ENCODE data around the gene CRELD2.

Gene CRELD2

DNA sequence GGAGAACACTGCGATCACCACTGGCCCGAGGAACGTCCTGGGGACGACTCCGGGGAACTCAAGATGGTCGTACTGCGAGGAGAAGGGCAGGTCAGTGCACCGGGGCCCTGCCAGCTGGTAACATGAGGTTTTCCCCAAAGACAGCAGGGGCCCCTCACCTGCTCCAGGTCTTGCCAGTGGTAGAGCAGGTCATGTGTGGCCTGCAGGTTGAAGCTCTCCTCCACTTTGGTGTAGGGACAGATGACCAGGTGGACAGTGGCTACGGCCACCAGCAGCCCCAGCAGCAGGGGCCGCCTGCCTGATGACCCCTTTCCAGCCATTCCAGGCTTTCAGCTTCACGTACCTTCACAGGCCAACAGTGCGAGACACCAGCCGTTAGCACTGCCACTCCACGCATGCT lies 5.0 kb upstream of the CRELD2 start:
- no peak for DNase-seq

DNA sequence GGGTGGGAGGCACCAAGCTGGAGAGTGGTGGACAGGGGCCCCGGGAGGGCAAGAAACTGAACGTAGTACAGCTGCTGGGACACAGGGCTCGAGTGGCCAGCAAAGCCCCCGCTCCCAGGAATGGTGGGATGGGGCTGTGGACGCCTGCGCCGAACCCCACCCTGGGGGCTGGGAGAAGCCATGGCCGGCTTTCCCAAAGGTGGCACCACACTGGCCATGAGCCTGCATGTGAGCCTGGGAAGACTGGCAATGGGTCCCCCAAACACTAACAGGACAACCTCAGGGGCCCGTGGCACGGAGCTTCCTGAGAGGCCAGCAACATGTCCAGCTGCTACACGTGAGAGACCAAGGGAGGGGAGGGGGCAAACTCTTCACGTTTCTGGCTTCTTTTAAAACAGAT lies 4.2 kb upstream of the CRELD2 start:
- no peak for DNase-seq

DNA sequence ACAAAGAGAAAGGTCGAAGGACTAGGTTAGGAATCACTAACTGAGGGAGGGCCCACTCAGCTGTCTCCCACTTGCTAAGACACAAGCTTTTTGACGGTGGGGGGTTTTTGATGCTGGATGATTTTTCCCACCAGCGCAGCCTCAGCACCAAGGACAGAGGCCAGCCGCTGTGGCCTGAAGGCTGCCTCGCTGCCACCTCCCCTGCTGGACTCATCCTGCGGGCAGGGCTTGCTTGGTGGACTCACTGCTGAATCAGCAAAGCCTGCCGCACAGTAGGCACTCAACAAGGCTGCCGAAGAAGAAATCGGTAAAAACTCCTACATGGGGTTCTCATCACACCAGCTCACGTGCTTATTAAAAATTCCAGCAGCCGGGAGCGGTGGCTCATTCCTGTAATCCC lies 2.8 kb upstream of the CRELD2 start:
- DNase-seq = no peak

DNA sequence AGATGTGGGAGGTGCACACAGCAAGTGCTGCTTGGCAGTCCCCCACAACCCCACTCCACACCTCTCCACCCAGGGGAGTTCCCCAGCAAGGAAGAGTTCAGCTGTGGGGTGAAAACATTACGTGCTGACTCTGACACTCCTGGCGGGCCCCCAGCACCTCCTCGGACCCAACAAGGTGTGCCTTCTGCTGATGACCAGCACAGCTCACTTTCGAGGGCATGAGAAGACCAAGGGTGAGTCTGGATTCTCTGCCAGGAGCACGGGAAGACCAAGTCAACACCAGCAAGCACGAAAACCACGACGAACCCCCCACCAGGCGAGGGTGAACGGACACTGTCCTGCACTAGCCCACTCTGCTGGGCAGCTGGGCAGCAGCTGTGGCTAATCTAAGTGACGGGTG lies 1.6 kb upstream of the CRELD2 start:
- DNase-seq = no peak

DNA sequence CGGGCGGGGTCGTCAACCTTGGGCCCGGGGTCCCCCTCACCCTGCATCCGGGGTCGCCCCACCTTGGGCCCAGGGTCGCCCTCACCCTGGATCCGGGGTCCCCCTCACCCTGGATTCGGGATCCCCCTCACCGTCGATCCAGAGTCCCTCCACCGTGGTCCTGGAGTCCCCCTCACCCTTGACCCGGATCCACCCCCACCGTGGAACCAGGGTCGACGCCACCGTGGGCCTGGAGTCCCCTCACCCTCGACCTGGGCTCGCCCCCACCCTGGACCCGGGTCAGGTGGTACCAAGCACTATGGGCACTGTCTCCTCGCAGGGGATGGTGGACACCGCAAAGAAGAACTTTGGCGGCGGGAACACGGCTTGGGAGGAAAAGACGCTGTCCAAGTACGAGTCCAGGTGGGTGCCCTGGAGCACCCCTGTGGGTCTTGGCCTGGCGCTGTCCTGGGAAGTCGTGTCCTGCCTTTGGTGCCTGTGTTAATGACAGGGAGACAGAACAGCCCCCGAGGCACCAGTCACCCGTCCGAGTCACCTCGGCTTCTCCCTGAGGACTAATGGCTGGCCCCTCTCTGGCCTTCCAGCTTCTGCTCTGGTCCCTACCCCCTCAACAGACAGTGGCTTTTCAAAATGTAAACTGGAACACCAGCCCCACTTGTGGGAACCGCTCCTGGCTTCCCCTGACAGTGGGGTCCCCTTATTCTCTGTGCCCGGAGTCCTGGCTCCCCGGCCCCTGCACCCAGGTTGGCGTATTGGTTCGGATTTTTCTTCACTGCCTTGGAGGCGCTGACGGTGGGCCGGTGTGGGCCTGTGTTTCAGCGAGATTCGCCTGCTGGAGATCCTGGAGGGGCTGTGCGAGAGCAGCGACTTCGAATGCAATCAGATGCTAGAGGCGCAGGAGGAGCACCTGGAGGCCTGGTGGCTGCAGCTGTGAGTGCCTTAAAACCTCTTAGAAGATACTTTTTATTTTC lies 762 bp downstream of the CRELD2 start:
- DNase-seq = no peak

DNA sequence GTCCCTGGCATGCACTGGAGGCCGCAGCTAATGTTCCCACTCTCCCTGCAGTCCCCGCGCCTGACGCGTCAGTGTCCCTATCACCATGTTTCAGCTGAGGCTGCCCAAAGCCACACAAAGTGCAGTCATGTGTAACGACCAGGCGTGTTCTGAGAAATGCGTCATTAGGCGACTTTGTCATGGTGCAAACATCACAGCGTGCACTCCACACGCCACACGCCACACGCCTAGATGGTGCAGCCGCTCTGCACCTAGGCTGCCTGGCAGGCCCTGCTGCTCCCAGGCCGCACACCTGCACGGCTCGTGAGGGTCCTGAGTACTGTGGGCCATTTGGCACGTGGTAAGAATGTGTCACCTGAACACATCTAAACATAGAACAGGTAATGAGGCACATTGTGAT lies 2.4 kb downstream of the CRELD2 start:
- no peak for DNase-seq

DNA sequence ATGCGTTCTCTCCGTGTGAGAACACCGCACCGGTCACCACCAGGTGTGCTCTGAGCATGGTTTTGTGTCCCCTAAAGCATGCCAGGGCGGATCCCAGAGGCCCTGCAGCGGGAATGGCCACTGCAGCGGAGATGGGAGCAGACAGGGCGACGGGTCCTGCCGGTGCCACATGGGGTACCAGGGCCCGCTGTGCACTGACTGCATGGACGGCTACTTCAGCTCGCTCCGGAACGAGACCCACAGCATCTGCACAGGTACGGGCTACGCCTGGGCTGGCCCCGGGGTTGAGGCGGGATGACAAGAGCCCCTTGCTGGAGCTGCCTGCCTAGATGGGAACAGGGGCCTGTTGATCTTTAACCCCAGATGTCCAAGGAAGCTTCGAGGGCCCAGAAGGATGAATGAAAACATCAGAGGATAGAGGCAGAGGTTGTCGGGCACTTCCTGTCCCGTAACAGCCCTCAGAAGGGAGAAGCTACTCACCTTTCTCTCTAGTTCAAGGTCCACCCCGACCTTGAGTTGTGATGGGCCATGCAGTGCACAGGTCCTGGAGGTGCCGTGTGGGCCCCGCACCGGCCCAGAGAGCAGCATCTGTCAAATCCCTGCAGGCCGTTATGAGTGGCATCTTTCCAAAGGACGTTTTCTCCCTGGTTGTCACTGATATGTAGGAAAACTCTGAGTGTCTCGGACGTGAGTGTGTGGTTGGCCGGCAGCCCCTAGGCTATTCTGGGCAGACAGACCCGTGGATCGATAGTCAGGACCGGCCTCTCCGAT lies 3.3 kb downstream of the CRELD2 start:
- DNase-seq = no peak

DNA sequence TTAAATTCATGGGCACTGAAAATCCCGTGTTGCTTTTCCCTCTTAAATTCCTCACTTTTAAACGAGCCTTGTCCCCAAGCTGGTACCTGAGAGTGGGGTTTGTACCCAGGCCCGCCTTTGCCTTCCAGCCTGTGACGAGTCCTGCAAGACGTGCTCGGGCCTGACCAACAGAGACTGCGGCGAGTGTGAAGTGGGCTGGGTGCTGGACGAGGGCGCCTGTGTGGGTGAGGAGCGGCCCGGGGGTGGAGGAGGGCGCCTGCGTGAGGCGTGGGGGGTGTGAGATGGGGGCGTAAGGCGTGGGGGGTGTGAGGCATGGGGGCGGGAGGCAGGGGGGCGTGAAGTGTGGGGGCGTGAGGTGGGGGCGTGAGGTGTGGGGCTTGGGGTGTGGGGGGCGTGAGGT lies 4.0 kb downstream of the CRELD2 start:
- no peak for DNase-seq

DNA sequence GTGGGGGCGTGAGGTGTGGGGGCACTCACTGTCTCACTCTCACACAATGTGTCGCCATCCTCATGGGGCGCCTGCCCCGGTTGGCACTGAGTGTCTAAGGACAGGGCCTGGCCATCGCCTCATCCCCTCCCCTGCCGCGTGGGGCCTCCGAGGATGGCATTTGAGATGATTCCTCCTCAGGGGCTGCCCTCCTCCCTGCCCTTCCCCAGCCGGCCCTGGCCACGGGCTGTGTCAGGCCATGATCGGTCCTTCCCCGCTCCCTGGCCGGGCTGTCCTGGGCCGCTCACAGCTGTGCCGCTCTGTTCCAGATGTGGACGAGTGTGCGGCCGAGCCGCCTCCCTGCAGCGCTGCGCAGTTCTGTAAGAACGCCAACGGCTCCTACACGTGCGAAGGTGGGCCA lies 4.5 kb downstream of the CRELD2 start:
- no peak for DNase-seq

DNA sequence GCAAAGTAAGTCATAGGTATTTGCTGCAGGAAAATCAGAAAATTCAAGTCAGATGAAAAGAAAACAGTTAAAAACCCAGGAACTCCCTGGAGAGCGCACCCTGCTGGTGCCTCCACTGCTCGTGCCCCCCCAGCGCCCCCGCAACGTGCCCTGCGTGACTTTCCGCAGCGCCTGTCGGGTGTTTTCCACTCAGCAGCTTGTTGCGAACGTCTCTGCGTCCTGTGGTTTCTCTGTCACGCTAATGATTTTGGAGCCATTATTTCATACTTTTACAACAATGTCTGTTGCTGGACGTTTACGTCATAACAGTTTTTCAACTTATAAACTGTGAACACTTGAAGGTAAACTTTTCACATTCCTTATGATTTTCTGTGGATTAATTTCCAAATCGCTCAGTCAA lies 5.0 kb downstream of the CRELD2 start:
- DNase-seq = no peak

DNA sequence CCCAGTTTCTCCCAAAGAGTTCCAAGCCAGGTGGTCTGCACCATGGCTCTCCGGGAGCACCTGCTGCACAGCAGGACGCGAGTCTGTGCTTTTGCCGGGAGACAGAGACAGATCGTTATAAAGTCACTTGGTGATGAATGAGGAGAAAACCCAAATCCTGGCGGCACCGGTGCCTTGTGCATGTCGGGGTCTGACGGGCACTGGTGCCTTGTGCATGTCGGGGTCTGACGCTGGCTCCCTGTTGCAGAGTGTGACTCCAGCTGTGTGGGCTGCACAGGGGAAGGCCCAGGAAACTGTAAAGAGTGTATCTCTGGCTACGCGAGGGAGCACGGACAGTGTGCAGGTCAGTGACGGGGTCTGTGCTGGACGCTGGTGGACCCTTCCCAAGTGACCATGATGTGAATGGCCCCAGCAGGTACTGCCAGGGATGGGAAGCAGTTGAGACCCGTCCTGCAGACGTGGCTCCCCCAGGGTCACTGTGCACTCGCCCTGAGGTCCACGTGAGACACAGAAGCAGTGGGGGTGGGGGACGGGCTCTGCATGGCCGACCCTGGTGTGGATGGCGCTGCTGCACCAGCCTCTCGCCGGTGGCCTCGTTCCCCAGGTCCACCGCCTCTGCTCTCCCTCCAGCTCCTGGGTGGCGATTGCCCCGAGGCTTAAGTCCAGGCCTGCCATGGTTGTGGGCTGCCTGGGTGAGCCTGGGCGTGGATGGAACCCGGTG lies 5.8 kb downstream of the CRELD2 start:
- no peak for DNase-seq

DNA sequence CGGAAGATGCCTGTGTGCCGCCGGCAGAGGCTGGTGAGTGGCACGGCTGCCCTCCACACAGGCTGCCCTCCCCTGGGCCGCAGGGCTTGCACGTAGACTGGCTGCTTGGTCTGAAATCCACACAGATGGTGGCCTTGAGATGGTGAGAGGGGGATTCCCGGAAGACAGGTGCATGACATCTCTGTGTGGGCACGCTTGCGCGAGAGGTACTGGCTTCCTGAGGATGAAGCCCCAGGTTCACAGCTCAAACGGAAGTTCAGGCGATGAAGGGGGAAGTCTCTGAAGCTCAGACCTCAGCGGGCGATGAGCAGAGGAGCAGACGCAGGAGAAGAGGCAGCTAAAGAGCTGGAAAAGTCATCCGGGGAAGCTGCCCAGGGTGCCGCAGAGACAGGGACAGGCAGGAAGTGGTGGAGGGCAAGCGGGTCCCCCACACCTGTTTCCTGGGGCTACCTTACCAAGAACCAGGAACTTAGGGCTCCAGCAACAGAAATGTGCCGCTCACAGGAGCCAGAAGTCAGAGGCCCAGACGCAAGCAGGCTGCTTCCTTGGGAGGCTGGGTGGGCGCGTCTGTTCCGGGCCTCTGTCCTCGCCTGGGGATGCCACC lies 7.2 kb downstream of the CRELD2 start:
- peak; percentile 86 for DNase-seq

DNA sequence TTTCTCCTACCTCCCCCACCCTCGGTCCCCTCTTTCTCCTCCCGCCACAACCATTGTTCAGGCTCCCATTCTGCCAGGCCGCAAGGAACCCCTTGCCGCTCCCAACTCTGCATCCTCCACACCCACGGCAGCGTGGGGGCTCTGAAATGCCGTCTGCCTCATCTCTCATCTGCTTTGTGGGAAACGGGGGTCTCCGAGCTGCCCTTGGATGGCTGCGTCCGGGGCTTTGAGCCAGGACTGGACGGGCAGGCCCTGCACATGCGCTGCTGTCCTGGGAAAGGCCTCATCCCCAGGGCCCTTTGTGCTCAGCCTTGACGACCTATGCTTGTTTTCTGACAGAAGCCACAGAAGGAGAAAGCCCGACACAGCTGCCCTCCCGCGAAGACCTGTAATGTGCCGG lies 8.5 kb downstream of the CRELD2 start:
- no peak for DNase-seq

DNA sequence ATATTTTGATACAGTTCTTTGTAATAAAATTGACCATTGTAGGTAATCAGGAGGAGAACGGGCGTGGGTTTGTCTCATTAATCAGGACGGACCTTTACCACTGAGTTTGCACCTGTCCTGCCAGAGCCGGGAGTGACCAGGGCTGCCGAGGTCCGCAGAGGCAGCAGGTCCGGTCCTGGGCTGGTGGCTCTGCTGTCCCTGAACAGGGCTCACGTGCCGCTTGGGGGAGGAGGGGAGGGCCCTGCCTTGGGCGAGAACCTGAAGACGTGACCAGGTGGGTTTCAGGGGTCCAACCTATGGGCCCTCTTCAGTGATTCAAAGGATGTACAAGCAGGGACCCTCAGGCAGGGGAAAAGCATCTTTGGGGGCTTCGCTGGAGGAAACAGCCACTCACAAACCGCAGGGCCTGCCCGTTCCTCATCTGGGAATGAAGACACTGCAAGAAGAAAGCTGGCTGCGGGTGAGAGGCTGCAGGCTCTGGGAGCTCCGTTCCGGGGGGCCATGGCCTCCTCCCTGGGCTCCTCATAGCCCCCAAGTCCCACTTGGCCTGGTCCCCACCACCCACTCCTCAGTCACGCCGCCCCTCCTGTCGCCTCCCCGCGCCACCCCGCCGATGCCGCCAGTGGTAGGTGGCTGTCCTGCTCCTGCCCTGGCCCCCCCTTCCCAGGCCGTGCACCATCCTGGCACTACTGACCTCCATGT lies 9.2 kb downstream of the CRELD2 start:
- no peak for DNase-seq

DNA sequence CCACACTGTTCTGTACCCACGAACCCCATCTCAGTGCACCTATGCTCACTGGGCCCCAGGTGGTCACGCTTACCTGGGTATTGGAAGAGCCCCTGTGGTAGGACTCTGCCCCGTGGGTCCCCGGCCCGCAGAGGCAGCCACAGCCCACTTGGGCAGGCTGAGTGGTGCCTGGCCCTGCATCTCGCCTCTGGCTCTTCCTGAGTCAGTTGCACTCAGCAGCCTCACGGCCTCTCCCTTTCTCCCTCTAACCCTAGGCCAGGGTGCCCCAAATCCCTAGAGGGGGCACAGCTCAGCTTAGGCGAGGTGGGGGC lies 9.7 kb downstream of the CRELD2 start:
- no peak for DNase-seq

DNA sequence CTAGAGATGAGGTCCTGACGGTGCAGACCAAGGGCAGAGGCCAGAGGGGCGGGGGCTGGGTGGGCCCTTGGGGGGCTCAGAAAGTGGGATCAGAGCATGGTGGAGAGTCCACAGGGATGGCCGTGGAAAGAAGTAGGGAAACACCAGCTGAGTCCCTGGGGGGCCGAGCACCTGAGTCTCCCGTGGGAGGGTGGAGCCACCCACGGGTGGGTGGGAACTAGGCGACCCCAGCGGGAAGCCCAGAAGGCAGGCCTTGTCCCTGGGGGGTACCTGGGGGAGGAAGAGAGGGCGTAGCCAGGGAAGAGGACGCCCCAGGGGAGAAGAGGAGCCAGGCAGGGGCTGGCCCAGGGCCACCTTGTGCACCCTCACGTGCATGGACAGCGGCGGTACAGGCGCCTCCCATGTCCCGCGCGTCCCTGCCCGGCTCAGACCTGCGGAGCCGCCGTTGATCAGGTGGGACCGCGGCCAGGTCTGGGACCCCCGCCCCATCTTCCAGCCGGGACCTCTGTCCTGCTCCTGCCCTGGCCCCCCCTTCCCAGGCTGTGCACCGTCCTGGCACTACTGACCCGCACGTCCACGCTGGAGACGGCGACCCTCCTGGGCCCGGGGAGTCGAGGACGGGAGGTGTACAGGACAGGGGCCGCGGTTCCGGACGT lies 10.2 kb downstream of the CRELD2 start:
- DNase-seq = no peak

DNA sequence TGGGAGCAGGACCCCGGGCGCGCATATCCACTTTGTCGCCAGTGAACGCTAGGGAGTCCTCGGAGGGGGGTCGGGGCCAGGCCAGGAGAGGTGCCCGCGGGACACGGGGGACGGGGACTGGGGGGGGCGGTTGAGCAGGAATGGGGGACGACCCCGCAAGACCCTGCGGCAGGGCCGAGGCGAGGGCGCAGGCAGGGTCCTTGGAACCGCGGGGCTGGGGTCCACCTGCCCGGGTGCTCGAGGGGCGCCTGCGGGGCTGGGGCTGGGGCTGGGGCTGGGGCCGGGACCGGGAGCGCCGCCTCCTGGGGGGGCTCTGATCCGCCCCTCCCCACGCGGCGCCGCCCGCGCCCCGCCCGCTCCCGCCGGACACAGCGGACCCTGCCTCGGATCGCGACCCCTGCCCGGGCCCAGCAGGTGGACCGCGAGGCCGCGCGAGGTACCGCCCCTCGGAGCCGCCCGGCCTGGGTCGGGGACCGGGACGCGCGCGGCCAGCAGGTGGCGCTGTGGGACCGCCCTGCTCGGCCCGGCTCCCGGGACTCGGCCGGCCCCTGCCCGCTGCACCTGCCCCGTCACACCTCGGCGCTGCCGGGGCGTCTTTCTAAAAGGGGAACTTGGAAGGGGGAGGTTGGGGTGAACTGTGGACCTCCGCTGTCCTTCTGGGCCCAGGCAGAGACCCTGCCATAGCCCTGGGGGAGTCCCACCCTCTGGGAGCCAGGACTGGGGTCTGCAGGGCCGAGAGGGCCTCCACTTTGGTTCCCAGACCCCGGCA lies 11.0 kb downstream of the CRELD2 start:
- DNase-seq = peak; percentile 95

DNA sequence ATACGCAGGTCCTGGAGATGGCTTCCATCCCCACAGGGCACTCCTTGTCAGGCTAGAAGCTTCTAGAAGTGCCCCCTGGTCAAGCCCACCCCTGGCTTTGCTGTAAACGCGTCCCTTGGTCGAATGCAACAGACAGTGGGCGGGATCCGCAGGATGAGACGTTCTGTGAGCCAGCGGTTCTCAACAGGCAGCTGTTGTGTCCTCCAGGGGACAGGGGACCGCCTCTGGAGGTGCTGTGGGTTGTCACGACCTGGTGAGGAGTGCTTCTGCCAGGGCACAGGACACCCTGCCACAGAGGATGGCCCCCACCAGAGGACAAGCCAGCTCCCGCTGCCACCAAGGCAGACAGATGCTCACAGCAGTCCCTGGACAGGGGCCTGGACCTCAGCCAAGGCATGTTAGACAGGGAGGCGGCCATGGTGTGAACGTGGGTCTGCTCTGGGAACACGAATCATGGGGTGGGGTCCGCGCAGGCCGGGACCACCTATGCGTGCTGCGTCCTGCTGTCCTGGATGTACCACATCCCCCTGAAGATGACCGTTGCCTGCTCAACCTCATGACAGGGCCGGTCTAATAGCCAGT lies 11.7 kb downstream of the CRELD2 start:
- no peak for DNase-seq

DNA sequence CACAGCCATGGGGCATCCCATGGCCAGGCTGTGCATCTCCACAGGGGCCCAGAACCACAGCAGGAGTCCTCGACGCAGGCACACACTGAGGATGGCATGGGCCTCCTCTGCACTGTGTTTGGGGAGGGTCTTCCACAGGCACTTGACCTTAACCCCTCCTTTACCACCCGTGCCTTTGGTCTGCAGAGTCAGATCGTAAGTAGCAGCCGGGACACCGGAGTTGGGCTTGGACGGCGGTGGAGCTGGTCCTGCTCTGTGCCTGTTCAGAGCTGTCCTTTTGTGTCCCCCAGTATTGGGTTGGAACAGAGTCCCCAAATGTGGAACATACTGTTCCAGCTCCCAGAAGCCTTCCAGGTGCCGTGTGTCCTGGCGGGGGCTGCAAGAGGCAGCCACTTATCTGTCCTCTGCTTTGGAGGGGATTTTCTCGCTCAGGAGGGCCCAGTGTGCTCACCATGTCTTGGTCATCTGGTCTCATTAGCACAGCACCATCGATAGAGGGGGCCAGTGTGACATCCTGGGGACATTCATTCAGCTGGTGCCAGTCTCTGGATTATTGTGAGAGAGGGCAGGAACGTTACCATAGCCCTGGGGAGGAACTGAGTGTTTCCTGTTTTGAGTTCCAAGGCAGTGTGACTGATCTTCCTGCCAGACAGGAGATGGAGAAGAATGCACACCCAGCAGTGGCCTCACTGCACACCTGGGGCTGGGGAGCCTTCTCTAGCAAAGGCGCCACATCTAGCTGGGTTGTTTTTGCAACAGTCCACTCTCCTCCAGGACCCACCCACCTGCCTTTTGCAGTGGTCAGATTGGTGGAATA lies 12.4 kb downstream of the CRELD2 start:
- DNase-seq = no peak
